GM12878 (cell line): ENCODE measurements around the gene NGF. TPM values are rescaled to one million over a fixed set of nuclear protein-coding genes. Genes with fewer than 3 reads are reported as not detected.

Experiments
- ATAC-seq: fragments of 200-7000 bp; cut with Tn5 transposase; 3 replicates; pipeline ENCODE4 v1.9.1; 2020; ENCODE audit warnings: mild to moderate bottlenecking, moderate library complexity
- BruUV-seq: library from RNA; stranded (reverse); fragments of 400-500 nt; replicated peaks from 2 replicates; lab custom pipeline; 2021; lab: Mats Ljungman, UMichigan
- CTCF ChIA-PET: fragments of 300-600 bp; sonication (Branson Sonifier 250); formaldehyde crosslinking; extraction: SDS; loops from one replicate; lab custom pipeline; 2021; ENCODE audit warnings: inconsistent platforms; lab: Yijun Ruan, JAX
- POLR2A ChIA-PET: fragments of 350-600 bp; formaldehyde crosslinking; extraction: SDS; loops from one replicate; lab custom pipeline; 2021; ENCODE audit warnings: inconsistent platforms; lab: Charles Lee
- RAD21 ChIA-PET: fragments of 300-600 bp; sonication (Branson Sonifier 250); formaldehyde crosslinking; loops from one replicate; lab custom pipeline; 2023; ENCODE audit warnings: antibody characterized with exemption; ENCODE audit not compliant: unreplicated experiment; lab: Charles Lee
- SMC1A ChIA-PET: fragments of 300-600 bp; sonication (Branson Sonifier 250); formaldehyde crosslinking; loops from one replicate; lab custom pipeline; 2023; ENCODE audit not compliant: unreplicated experiment, uncharacterized antibody; lab: Charles Lee
- DNase-seq: peaks from one replicate; pipeline ENCODE4 v3.0.0-alpha.2; 2011; ENCODE audit warnings: low read depth, low spot score
- FAIRE-seq: peaks from 3 replicates; lab custom pipeline; 2011; peaks lifted over from hg19 to GRCh38; lab: Jason Lieb, UNC
- H2AFZ ChIP-seq: 2 replicates; pipeline ENCODE4 v1.6.0; 2011; ENCODE audit warnings: low read depth, low read length, control low read depth; ENCODE audit not compliant: control insufficient read depth
- H3K27ac ChIP-seq: 2 replicates; pipeline ENCODE4 v1.5.1; 2011; ENCODE audit warnings: control low read depth; ENCODE audit not compliant: control insufficient read depth, insufficient read depth
- H3K27me3 ChIP-seq, 2 experiments: replicated peaks in 1 of 2; 2 replicates each; pipeline versions ENCODE4 v1.6.0 to v1.6.1; 2011; ENCODE audit warnings: low read length in 1 of 2; ENCODE audit not compliant: control insufficient read depth in 2 of 2, insufficient read depth in 2 of 2
- H3K36me3 ChIP-seq, 2 experiments: 2 replicates each; pipeline ENCODE4 v1.5.1; 2011; ENCODE audit warnings: low read length in 1 of 2; ENCODE audit not compliant: control insufficient read depth in 2 of 2, insufficient read depth in 2 of 2
- H3K4me1 ChIP-seq: 2 replicates; pipeline ENCODE4 v1.6.1; 2011; ENCODE audit warnings: mild to moderate bottlenecking, low read length, moderate library complexity, mixed read lengths; ENCODE audit not compliant: control insufficient read depth, insufficient read depth
- H3K4me2 ChIP-seq: 2 replicates; pipeline ENCODE4 v1.6.0; 2011; ENCODE audit warnings: control low read depth; ENCODE audit not compliant: control insufficient read depth, insufficient read depth
- H3K4me3 ChIP-seq: fragments of 200-600 bp; sonication (generic); 2 replicates; pipeline ENCODE4 v1.5.1; 2016
- H3K79me2 ChIP-seq: 2 replicates; pipeline ENCODE4 v1.6.0; 2011; ENCODE audit warnings: low read length; ENCODE audit not compliant: control insufficient read depth, insufficient read depth
- H3K9ac ChIP-seq: 2 replicates; pipeline ENCODE4 v1.8.0; 2011; ENCODE audit warnings: low read length, control low read depth, mixed read lengths; ENCODE audit not compliant: control insufficient read depth, insufficient read depth
- H3K9me3 ChIP-seq: replicated peaks from 3 replicates; pipeline ENCODE4 v1.5.1; 2011; ENCODE audit warnings: mild to moderate bottlenecking, low read length; ENCODE audit not compliant: control insufficient read depth, insufficient read depth
- H4K20me1 ChIP-seq: 2 replicates; pipeline ENCODE4 v1.6.0; 2011; ENCODE audit not compliant: control insufficient read depth, insufficient read depth
- ASH2L ChIP-seq: fragments of 300-600, 200-600 bp; sonication (generic); IDR thresholded peaks from 2 replicates; pipeline ENCODE4 v1.6.1; 2017; ENCODE audit warnings: low read depth, mild to moderate bottlenecking, borderline replicate concordance
- CEBPB ChIP-seq, 2 experiments: fragments of 150-350 bp in 1 of 2; IDR thresholded peaks; 2 replicates each; pipeline ENCODE4 v1.6.1; 2012 to 2014; ENCODE audit warnings: low read depth in 2 of 2, low read length in 2 of 2, borderline replicate concordance in 1 of 2, inconsistent platforms in 1 of 2
- E2F4 ChIP-seq: IDR thresholded peaks from 2 replicates; pipeline ENCODE4 v1.6.1; 2012; ENCODE audit warnings: low read depth, low read length, improper control_type of control experiment
- E4F1 ChIP-seq: fragments of 450-650 bp; IDR thresholded peaks from 2 replicates; pipeline ENCODE4 v1.6.1; 2018; ENCODE audit warnings: borderline replicate concordance, mild to moderate bottlenecking; ENCODE audit not compliant: partially characterized antibody
- EP300 ChIP-seq, 2 experiments: fragments of 150-350 bp in 1 of 2; IDR thresholded peaks; 2 replicates each; pipeline ENCODE4 v1.6.1; 2011 to 2012; ENCODE audit warnings: low read depth in 2 of 2, low read length in 2 of 2, borderline replicate concordance in 1 of 2, improper control_type of control experiment in 1 of 2, inconsistent platforms in 1 of 2; ENCODE audit not compliant: control insufficient read depth in 1 of 2
- FOXK2 ChIP-seq: fragments of 450-650 bp; IDR thresholded peaks from 2 replicates; pipeline ENCODE4 v1.6.1; 2017; ENCODE audit warnings: mild to moderate bottlenecking, moderate library complexity
- HCFC1 ChIP-seq: fragments of 150-350 bp; IDR thresholded peaks from 2 replicates; pipeline ENCODE4 v1.6.1; 2014; ENCODE audit warnings: low read length
- HDAC6 ChIP-seq: fragments of 200-600 bp; sonication (generic); IDR thresholded peaks from one replicate; pipeline ENCODE4 v1.8.0; 2017; ENCODE audit warnings: antibody characterized with exemption; ENCODE audit not compliant: unreplicated experiment
- MEF2B ChIP-seq: fragments of 450-650 bp; IDR thresholded peaks from 2 replicates; pipeline ENCODE4 v1.6.1; 2018; ENCODE audit warnings: mild to moderate bottlenecking, moderate library complexity; ENCODE audit not compliant: partially characterized antibody, poor library complexity, severe bottlenecking
- NKRF ChIP-seq: fragments of 450-650 bp; conservative IDR thresholded peaks from 2 replicates; pipeline ENCODE4 v1.6.1; 2017; ENCODE audit warnings: mild to moderate bottlenecking, moderate library complexity
- PAX8 ChIP-seq: fragments of 450-650 bp; IDR thresholded peaks from 2 replicates; pipeline ENCODE4 v1.6.1; 2017; ENCODE audit warnings: mild to moderate bottlenecking, moderate library complexity
- SKIL ChIP-seq: fragments of 450-650 bp; IDR thresholded peaks from 2 replicates; pipeline ENCODE4 v1.6.1; 2017; ENCODE audit warnings: mild to moderate bottlenecking, low read depth, inconsistent platforms; ENCODE audit not compliant: poor library complexity, severe bottlenecking
- WGBS: methylation state at CpG from one replicate; pipeline ENCODE4 v1.1.6; 2016; ENCODE audit warnings: low lambda C conversion rate; ENCODE audit not compliant: insufficient replicate concordance, insufficient coverage; ENCODE audit errors: missing lambda C conversion rate; 5-methylcytosine and 5-hydroxymethylcytosine counted together
- in situ Hi-C: fragments of 300-500 bp; cut with MboI; formaldehyde crosslinking; loops from 9 replicates; pipeline ENCODE4 v1.14.3; 2018; ENCODE audit warnings: mixed read lengths
- intact Hi-C: fragments of 100-400 bp; cut with micrococcal nuclease; formaldehyde crosslinking; loops from one replicate; pipeline ENCODE4 v1.14.2; 2022; ENCODE audit not compliant: unreplicated experiment
- polyA plus RNA-seq, 11 experiments: library from polyadenylated mRNA; depleted of rRNA in 4 of 11; unstranded in 6 of 11; stranded (reverse) in 5 of 11; fragments of >200 nt; fragmentation: Nextera tagmentation in 4 of 11; fragmentation: Illumina TruSeq in 1 of 11; extraction: Ambion mirVana in 4 of 11; extraction: Trizol in 1 of 11; gene quantifications; 1 replicate in 1 of 11; 2 replicates in 10 of 11; pipeline versions ENCODE4 v1.2.1 to v1.2.3, GENCODE V29; 2011 to 2016; ENCODE audit warnings: inconsistent platforms in 2 of 11, missing spikeins in 2 of 11, low read depth in 1 of 11
- total RNA-seq, 4 experiments: library from RNA; depleted of rRNA in 3 of 4; stranded (reverse); fragments of >200 nt in 3 of 4; fragmentation: Illumina TruSeq in 1 of 4; extraction: Trizol in 1 of 4; gene quantifications; 2 replicates each; pipeline versions ENCODE4 v1.2.1 to v1.2.3, GENCODE V29; 2013 to 2021

NGF gene
- total and polyA plus RNA-seq, 10 of the 15 experiments (the other 5 are each of a cell fraction or from before 2014, with no cell fraction given): not detected

GRCh38 chr1:115274467-115274866, 63.6 kb downstream of the NGF start:
- no peak overlapping the region for H3K9ac ChIP-seq
- DNase-seq (no peak), ATAC-seq (no peak), FAIRE-seq (no peak)
- H3K9me3 ChIP-seq: no peaks in the 10 kb centered on the region; the same call in 2 of the 3 replicates
- H3K79me2 ChIP-seq: no peaks in the 10 kb centered on the region
- SMC1A ChIA-PET: interaction anchor here (1.6 to 2.2 kb wide), 2 partner anchors 132 to 195 kb away, joined by 6 to 9 read pairs; no protein-coding TSS in a partner anchor
- RAD21 ChIA-PET: no interaction called here
- H4K20me1 ChIP-seq: no peaks in the 10 kb centered on the region
- H3K4me2 ChIP-seq: no peak overlapping the region
- in situ Hi-C loops: no loop called here
- H3K4me3 ChIP-seq: no peak overlapping the region
- H3K27me3 ChIP-seq: 0 out of 4 replicates have a peak, but pooled peaks cover 0 to 2% of the 10 kb centered on the region in 2 experiments
- 12% methylated on average over 4 of the region's 4 CpGs for WGBS
- intact Hi-C loops: loop anchor here (2.0 kb wide), 1 partner anchor 194 kb away; no protein-coding TSS in a partner anchor
- BruUV-seq: no TSS peak
- no peak overlapping the region for H2AFZ ChIP-seq
- H3K27ac ChIP-seq: no peak overlapping the region
- no peaks in the 10 kb centered on the region for H3K36me3 ChIP-seq
- TF ChIP-seq E4F1: no peak
- no peak for TF ChIP-seq SKIL
- TF ChIP-seq ASH2L: no peak
- TF ChIP-seq HCFC1: no peak
- TF ChIP-seq EP300 (IDR thresholded peaks at IDR 0.05; ENCODE audit: borderline replicate concordance in 1 of 2, control insufficient read depth in 1 of 2, low read depth in 2 of 2, low read length in 2 of 2): no peak
- no peak for TF ChIP-seq NKRF
- TF ChIP-seq PAX8: no peak
- no peak for TF ChIP-seq E2F4
- TF ChIP-seq FOXK2: no peak
- TF ChIP-seq MEF2B: no peak
- no peak for TF ChIP-seq CEBPB (IDR thresholded peaks at IDR 0.05; ENCODE audit: borderline replicate concordance in 1 of 2, low read depth in 2 of 2, low read length in 2 of 2)
- TF ChIP-seq HDAC6: no peak
- TF ChIP-seq, all 136 proteins: peak for 0
- ChIA-PET POLR2A (no interaction called here), CTCF (interaction anchor here (1.7 to 2.0 kb wide), 2 partner anchors 9 to 195 kb away, joined by 4 to 8 read pairs; no protein-coding TSS in a partner anchor)
- no peaks in the 10 kb centered on the region for H3K4me1 ChIP-seq
